Measurements from ENCODE around the gene TP53INP2.

- TF ChIP-seq CTCF (IDR thresholded peaks at IDR 0.05; ENCODE audit: insufficient read depth, low read depth, low read length) (no peak), EZH2 (IDR thresholded peaks at IDR 0.05; ENCODE audit: insufficient read depth, low read length) (no peak)
Measured at GRCh38 chr20:34675993-34676641, 28.0 kb upstream of the TP53INP2 start.

Data from astrocyte (in vitro differentiated cells and primary cell).